ENCODE measurements around the gene PATL1.

PATL1 gene

GRCh38 chr11:59600234-59600633 is 68.6 kb downstream of the PATL1 start:
- no peaks in the 10 kb centered on the region for H3K9me3 ChIP-seq (ENCODE audit: low read length)
- H3K36me3 ChIP-seq (ENCODE audit: insufficient read depth, low read length): peaks cover 76% of the 10 kb centered on the region
- H3K4me3 ChIP-seq (ENCODE audit: low read length): no peak overlapping the region
- no peaks in the 10 kb centered on the region for H3K27me3 ChIP-seq (ENCODE audit: insufficient read depth, low read length)
- no peaks in the 10 kb centered on the region for H3K4me1 ChIP-seq (ENCODE audit: insufficient read depth, low read length)
- no peak overlapping the region for H2AFZ ChIP-seq (ENCODE audit: low read depth, low read length)

DNA sequence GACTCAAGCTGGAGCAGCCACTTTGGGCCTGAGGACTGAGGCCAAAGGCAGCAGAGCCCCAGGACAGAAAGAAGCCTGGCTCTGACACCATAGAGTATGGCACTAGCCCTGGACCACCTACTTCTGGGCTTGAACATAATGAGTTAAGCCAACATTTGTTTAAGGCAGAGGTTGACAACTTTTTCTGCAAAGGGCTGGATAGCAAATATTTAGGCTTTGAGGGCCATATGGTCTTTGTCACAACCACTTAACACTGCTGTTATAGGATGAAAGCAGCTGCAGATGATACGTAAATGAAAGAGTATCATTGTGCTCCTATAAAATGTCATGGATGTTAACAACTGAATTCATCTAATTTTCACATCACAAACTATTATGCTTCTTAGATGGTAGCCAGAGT is 69.9 kb downstream of the PATL1 start:
- Histone ChIP-seq H3K9me3 (ENCODE audit: low read length) (no peaks in the 10 kb centered on the region), H2AFZ (ENCODE audit: low read depth, low read length) (no peak overlapping the region), H3K4me3 (ENCODE audit: low read length) (no peak overlapping the region), H3K36me3 (ENCODE audit: insufficient read depth, low read length) (peaks cover 79% of the 10 kb centered on the region), H3K4me1 (ENCODE audit: insufficient read depth, low read length) (no peaks in the 10 kb centered on the region), H3K27me3 (ENCODE audit: insufficient read depth, low read length) (no peaks in the 10 kb centered on the region)

Measured in neuron (in vitro differentiated cells).